Measurements from ENCODE around the gene IL20RA. TPM values are rescaled to one million over a fixed set of nuclear protein-coding genes. Genes with fewer than 3 reads are reported as not detected.

IL20RA gene
- total and polyA plus RNA-seq, 4 donors: 0.17 to 0.65 (median 0.25) TPM; not detected in 1

GRCh38 chr6:137084865-137085617 lies 40.3 kb upstream of the IL20RA start:
- Histone ChIP-seq H3K36me3 (ENCODE audit: control insufficient read depth in 4 of 4, insufficient read depth in 3 of 4, low read depth in 1 of 4, low read length in 3 of 4) (no peaks in the 10 kb centered on the region), H3K9ac (ENCODE audit: low read depth in 1 of 2, low read length in 2 of 2) (no peak overlapping the region), H3K27ac (ENCODE audit: low read depth in 1 of 2, low read length in 2 of 2) (no peak overlapping the region), H3K27me3 (ENCODE audit: control insufficient read depth in 4 of 4, insufficient read depth in 4 of 4, low read length in 3 of 4) (no peaks in the 10 kb centered on the region), H3K4me1 (ENCODE audit: control insufficient read depth in 4 of 4, insufficient read depth in 4 of 4, low read length in 3 of 4) (no peaks in the 10 kb centered on the region), H3K9me3 (ENCODE audit: control insufficient read depth in 4 of 4, low read length in 3 of 4) (no peaks in the 10 kb centered on the region), H3K4me3 (ENCODE audit: low read depth in 1 of 3, low read length in 3 of 3) (no peak overlapping the region)
- no peak for DNase-seq (ENCODE audit: low spot score)
- 59% methylated on average over 2 of the region's 2 CpGs for WGBS
- TF ChIP-seq RXRA (IDR thresholded peaks at IDR 0.05) (no peak), JUND (IDR thresholded peaks at IDR 0.05) (no peak), GABPA (IDR thresholded peaks at IDR 0.05 in 1 of 2, conservative IDR thresholded peaks at IDR 0.05 in 1 of 2) (no peak), YY1 (IDR thresholded peaks at IDR 0.05) (no peak), FOXA1 (IDR thresholded peaks at IDR 0.05) (no peak), RAD21 (IDR thresholded peaks at IDR 0.05) (no peak), EGR1 (IDR thresholded peaks at IDR 0.05; ENCODE audit: low read depth in 2 of 2) (no peak)
- TF ChIP-seq, protein P1, sequence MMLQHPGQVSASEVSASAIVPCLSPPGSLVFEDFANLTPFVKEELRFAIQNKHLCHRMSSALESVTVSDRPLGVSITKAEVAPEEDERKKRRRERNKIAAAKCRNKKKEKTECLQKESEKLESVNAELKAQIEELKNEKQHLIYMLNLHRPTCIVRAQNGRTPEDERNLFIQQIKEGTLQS (IDR thresholded peaks at IDR 0.05): no peak
- TF ChIP-seq, protein P2, sequence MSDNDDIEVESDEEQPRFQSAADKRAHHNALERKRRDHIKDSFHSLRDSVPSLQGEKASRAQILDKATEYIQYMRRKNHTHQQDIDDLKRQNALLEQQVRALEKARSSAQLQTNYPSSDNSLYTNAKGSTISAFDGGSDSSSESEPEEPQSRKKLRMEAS (IDR thresholded peaks at IDR 0.05): no peak

- no peaks in the 10 kb centered on the region for H3K36me3 ChIP-seq (ENCODE audit: control insufficient read depth in 4 of 4, insufficient read depth in 3 of 4, low read depth in 1 of 4, low read length in 3 of 4)
These were observed 39.3 kb upstream of the IL20RA start for GRCh38 chr6:137084090-137084489.

More at GRCh38 chr6:137084090-137084489, 39.3 kb upstream of the IL20RA start:
- no peak overlapping the region for H3K27ac ChIP-seq (ENCODE audit: low read depth in 1 of 2, low read length in 2 of 2)
- H3K9me3 ChIP-seq (ENCODE audit: control insufficient read depth in 4 of 4, low read length in 3 of 4): no peaks in the 10 kb centered on the region
- no peak for DNase-seq (ENCODE audit: low spot score)
- no peaks in the 10 kb centered on the region for H3K4me1 ChIP-seq (ENCODE audit: control insufficient read depth in 4 of 4, insufficient read depth in 4 of 4, low read length in 3 of 4)
- no peak overlapping the region for H3K4me3 ChIP-seq (ENCODE audit: low read depth in 1 of 3, low read length in 3 of 3)
- H3K27me3 ChIP-seq (ENCODE audit: control insufficient read depth in 4 of 4, insufficient read depth in 4 of 4, low read length in 3 of 4): no peaks in the 10 kb centered on the region
- H3K9ac ChIP-seq (ENCODE audit: low read depth in 1 of 2, low read length in 2 of 2): no peak overlapping the region
- 88% methylated on average over 4 of the region's 4 CpGs for WGBS
- no peak for TF ChIP-seq HNF4A (conservative IDR thresholded peaks at IDR 0.05)
- TF ChIP-seq RXRA (IDR thresholded peaks at IDR 0.05): no peak
- no peak for TF ChIP-seq FOXA2 (IDR thresholded peaks at IDR 0.05)
- no peak for TF ChIP-seq HNF4G (IDR thresholded peaks at IDR 0.05)
- TF ChIP-seq JUND (IDR thresholded peaks at IDR 0.05): no peak
- no peak for TF ChIP-seq FOXA1 (IDR thresholded peaks at IDR 0.05)
- TF ChIP-seq CTCF (IDR thresholded peaks at IDR 0.05; ENCODE audit: low read depth, low read length, missing input control): no peak
- TF ChIP-seq YY1 (IDR thresholded peaks at IDR 0.05): no peak
- TF ChIP-seq RAD21 (IDR thresholded peaks at IDR 0.05): no peak
- TF ChIP-seq EGR1 (IDR thresholded peaks at IDR 0.05; ENCODE audit: low read depth in 2 of 2): no peak
- no peak for TF ChIP-seq GABPA (IDR thresholded peaks at IDR 0.05 in 1 of 2, conservative IDR thresholded peaks at IDR 0.05 in 1 of 2)
- TF ChIP-seq, protein P1 (IDR thresholded peaks at IDR 0.05): no peak
- no peak for TF ChIP-seq NR2F2 (IDR thresholded peaks at IDR 0.05)
- TF ChIP-seq ZBTB33 (IDR thresholded peaks at IDR 0.05): no peak
- TF ChIP-seq, protein P2 (IDR thresholded peaks at IDR 0.05): no peak
- no peak for TF ChIP-seq TAF1 (conservative IDR thresholded peaks at IDR 0.05)
- TF ChIP-seq SP1 (IDR thresholded peaks at IDR 0.05): no peak
- TF ChIP-seq REST (IDR thresholded peaks at IDR 0.05): no peak

All from liver (tissue), 9 donors.